GM19438 (cell line): ENCODE measurements around the gene KHDRBS1.
"Not testable (repeated sequence)": the region's sequence is repeated elsewhere in the genome, so short reads cannot be mapped to it uniquely, and the experiment has no call there.

ENCODE experiments used
- ATAC-seq: cut with Tn5 transposase; IDR thresholded peaks from one replicate; pipeline ENCODE4 v1.9.1; 2021; ENCODE audit warnings: low read depth; ENCODE audit not compliant: unreplicated experiment

The KHDRBS1 gene, protein sequence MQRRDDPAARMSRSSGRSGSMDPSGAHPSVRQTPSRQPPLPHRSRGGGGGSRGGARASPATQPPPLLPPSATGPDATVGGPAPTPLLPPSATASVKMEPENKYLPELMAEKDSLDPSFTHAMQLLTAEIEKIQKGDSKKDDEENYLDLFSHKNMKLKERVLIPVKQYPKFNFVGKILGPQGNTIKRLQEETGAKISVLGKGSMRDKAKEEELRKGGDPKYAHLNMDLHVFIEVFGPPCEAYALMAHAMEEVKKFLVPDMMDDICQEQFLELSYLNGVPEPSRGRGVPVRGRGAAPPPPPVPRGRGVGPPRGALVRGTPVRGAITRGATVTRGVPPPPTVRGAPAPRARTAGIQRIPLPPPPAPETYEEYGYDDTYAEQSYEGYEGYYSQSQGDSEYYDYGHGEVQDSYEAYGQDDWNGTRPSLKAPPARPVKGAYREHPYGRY

GRCh38 chr1:32013386-32014198, at the start of gene KHDRBS1:
Gene KHDRBS1 (plus strand): TSS chr1:32013868. CDS start chr1:32013996, 128 bp downstream.
- ATAC-seq, result peak; percentile 67

DNA sequence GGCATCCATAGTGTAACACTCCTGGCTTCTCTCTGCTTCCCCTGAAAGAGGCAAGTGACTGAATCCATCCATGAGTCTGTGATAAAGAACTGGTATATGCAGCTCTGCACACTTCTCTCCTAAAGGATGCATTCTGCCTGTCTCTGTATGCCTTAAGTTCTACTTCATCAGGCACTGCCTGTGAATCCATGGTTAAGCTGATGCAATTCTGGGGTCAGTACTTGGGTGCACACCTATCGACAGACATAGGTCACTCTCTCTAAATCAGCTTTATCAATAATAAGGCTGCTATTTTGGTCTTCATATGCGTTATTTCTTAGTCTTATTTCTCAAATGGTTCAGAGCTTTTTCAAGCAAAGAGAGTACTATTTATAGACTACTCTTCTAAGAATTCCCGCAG, 42.8 kb upstream of the KHDRBS1 start:
- ATAC-seq, result no peak

DNA sequence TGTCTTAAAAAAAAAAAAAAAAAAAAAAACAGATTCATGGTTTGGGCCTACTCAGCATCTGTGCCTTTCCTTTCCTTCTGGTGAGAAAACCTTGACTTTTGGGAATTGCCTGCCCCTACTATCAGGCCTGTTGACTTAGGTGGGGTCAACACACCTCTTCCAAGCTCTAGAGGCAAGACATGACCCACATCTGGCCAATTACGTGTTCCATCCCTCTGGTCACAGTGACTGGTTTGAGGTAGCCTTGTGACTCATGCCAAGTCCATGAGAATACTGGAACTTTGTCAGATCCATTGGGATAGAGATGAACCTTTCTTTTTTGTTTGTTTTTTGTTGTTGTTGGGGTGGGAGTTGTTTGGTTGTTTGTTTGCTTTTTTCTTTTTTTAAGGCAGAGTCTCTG, 37.3 kb upstream of the KHDRBS1 start:
- no peak for ATAC-seq

DNA sequence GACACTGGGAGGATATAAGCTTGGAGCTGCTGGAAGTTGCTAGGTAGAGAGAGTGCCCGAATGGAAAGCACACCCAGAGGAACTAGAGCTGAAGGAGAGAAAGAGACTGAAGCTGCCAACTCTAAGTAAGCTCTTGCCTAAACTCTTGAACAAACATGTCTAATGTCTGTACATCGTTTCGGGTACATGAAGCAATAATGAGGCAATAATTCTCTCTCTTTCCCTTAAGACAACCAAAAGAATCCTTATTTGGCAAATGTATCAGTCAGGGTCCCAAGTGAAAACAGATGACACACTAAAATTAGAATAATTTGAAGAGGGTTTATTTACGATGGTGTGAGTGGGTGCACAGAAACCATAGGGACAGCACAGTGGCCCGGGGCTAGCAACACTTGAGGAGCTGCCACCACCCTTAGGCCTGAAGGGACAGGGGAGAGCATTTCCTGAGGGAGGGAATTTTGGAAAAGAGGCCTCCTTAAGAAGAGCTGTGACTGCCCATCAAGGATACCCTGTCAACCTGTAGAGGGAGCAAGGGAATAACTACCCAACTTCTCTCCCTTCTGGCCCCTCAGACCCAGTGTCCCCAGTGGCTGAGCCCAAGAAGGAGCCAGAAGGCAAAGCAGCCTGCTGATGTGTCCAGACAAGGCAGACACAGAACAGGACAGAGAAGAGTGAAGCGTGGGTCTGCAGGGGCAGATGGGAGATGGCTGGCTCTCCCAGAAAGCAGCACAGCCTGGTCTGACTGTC, 36.1 kb upstream of the KHDRBS1 start:
- no peak for ATAC-seq

- no peak for ATAC-seq
These were observed 34.7 kb upstream of the KHDRBS1 start for GRCh38 chr1:31978843-31979400.

- ATAC-seq, result no peak
These were observed 32.7 kb upstream of the KHDRBS1 start for GRCh38 chr1:31980835-31981455.

GRCh38 chr1:31981456-31981839, 32.2 kb upstream of the KHDRBS1 start:
- no peak for ATAC-seq

GRCh38 chr1:31981972-31982371, 31.7 kb upstream of the KHDRBS1 start:
- no peak for ATAC-seq

DNA sequence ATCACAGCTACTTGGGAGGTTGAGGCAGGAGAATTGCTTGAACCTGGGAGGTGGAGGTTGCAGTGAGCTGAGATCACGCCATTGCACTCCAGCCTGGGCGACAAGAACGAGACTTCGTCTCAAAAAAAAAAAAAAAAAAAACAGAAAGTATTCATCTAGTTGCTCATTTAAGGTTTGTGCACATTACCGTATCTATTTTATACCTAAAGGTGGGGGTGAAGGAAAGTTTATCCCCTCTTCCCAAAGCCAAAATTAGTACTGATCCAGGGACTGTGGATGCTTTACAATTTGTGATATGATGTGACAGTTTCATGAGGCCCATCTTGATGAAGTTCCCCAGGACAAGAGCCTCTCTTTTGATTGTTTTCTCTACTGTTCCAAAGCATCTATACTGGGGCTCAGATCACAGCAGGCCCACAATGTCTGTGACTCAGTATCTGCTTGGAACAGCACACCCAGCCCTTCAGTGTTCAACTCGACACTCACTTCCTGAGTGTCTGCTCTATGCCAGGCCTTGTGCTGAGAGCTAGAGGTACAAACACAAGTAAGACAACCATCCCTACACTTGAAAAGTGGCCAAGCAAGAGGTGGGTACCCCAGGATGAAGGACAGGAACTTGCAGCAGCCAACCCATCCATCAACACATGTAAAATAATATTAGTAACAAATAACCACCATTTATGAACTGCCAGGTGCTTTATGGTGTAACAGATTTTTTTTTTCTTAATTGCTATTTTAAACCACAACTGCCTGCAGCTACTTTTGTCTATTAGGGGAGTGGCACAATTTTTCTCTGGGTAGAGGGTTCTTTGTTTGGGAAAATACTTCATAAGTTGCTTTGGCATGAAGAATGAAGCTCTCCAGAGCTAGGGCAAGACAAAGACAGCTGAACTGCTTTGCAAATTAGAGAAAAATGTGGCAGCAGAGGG, 29.0 kb upstream of the KHDRBS1 start:
- no peak for ATAC-seq

GRCh38 chr1:31985430-31985829, 28.2 kb upstream of the KHDRBS1 start:
- no peak for ATAC-seq

DNA sequence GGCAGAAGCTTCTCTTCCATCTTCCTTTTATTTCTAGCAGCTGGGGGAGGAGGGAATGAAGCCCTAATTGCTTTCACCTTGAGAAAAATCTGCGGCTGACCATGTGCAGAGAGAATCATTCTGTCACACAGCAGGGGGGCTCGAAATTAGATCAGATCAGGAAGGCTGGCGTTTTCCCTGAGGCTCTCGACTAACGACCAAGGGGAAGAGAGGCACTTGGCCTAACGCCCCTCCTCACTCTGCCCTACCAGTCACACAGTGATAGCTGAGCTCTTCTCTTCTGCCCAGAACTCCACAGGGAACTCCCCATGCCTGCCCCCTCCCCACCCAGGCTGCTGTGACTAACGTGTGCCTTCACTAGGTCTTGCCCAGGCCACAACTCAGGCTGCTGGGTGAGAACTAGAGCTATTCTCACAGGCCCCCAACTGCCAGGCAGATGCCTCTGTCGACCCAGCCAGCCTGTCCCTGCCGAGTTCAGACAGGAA, 26.5 kb upstream of the KHDRBS1 start:
- ATAC-seq, result no peak

DNA sequence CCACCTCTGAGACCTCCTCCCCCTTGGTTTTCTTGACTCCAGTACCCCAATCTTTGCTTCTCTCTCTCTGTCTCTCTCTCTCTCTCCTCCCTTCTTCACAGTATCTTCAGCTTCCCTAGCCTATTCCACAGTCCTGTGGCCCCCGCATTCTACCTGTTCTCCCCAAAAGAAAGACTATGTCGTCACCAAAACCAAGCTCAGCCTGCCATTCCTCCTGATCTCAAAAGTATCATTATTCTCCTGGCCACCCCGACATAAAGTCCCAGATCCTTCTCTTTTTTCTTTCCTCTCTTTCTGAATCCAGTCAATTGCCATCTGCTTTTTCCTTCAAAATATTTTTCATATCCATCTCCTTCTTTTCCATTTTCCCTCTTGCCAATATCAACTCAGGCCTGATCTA, 23.7 kb upstream of the KHDRBS1 start:
- ATAC-seq, result no peak

- ATAC-seq, result no peak
These were observed 22.5 kb upstream of the KHDRBS1 start for GRCh38 chr1:31991182-31991581.

DNA sequence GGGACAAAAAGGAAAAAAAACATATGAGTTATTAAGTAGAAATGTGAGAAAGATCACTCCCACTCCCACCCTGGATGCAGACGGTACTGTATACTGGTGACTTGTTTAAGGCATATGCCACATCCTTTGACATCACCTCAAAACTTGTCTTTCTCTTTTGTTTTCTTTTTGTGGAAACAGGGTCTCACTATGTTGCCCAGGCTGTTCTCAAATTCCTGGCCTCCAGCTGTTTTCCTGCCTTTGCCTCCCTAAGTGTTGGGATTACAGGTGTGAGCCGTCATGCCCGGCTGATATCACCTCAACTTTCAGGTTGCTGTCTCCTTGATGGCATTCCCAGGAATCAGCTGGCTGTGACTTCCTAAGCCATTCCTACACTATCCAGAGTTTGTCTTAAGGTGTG, 18.4 kb upstream of the KHDRBS1 start:
- ATAC-seq, result no peak

DNA sequence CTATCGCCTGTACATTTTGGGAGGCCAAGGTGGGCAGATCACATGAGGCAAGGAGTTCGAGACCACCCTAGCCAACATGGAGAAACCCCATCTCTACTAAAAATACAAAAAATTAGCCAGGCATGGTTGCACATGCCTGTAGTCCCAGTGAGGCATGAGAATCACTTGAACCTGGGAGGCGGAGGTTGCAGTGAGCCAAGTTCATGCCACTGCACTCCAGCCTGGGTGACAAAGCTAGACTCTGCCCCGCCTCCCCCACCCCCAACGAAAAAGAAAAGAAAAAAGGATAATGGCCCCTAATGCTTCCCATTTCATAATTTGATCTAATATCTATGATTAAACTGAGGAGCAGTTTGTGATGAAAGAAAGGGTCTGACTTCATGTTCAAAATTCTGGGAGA, 17.5 kb upstream of the KHDRBS1 start:
- not testable (repeated sequence) for ATAC-seq

- no peak for ATAC-seq
These were observed 11.8 kb upstream of the KHDRBS1 start for GRCh38 chr1:32001863-32002262.

GRCh38 chr1:32002285-32002684, 11.4 kb upstream of the KHDRBS1 start:
- ATAC-seq, result not testable (repeated sequence)

DNA sequence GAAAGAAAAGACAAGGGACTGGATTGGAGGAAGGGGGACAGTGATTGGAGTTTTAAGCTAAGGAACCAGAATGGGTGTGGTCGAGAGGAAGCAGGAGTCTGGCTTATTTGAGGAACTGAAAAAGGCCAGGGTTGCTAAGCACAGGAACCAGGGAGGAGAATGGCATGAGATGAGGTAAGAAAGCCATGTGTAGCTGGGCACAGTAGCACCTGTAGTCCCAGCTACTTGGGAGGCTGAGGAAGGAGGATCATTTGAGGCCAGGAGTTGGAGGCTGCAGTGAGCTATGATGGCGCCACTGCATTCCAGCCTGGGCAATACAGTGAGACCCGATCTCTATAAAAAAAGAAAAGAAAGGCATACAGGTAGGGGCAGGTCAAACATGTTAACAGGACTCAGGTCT, 8.1 kb upstream of the KHDRBS1 start:
- ATAC-seq, result no peak

DNA sequence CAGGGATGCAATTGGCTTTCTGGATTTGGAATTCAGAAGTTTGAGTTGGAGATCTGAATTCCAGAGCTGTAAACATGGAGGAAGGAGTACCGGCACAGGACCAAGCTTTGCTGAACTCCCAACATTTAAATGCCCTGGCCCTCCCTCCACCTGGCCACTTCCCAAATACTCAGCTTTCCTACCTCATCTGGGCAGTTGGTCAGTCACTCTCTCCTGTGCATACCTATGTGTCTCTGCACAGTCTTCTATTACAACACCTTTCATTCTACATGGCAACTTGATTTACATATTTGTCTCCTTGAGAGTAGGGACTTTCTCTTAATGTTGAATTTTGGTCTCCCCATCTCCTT, 6.1 kb upstream of the KHDRBS1 start:
- no peak for ATAC-seq
